Subcutaneous abdominal adipose tissue (tissue), 5 donors: ENCODE measurements around the gene OR5M10.
"Not testable (repeated sequence)": the region's sequence is repeated elsewhere in the genome, so short reads cannot be mapped to it uniquely, and the experiment has no call there.

Experiments used
- H3K27ac ChIP-seq: one replicate; pipeline ENCODE4 v1.7.0; 2013; ENCODE audit warnings: low read depth, mild to moderate bottlenecking, inconsistent platforms, low read length, moderate library complexity
- H3K27me3 ChIP-seq, 5 donors: one replicate each; pipeline ENCODE4 v1.7.0; 2013; ENCODE audit warnings: low read length in 5 of 5, inconsistent platforms in 1 of 5; ENCODE audit not compliant: control insufficient read depth in 5 of 5, insufficient read depth in 4 of 5
- H3K36me3 ChIP-seq, 5 donors: one replicate each; pipeline ENCODE4 v1.7.0; 2013; ENCODE audit warnings: low read length in 5 of 5; ENCODE audit not compliant: control insufficient read depth in 5 of 5, insufficient read depth in 5 of 5
- H3K4me1 ChIP-seq, 5 donors: one replicate each; pipeline ENCODE4 v1.7.0; 2013; ENCODE audit warnings: low read length in 5 of 5, mild to moderate bottlenecking in 3 of 5, moderate library complexity in 1 of 5; ENCODE audit not compliant: control insufficient read depth in 5 of 5, insufficient read depth in 5 of 5
- H3K4me3 ChIP-seq, 5 donors: one replicate each; pipeline ENCODE4 v1.7.0; 2013; ENCODE audit warnings: low read length in 5 of 5, low read depth in 1 of 5
- H3K9ac ChIP-seq, 5 donors: one replicate each; pipeline ENCODE4 v1.7.0; 2013; ENCODE audit warnings: low read length in 5 of 5, mild to moderate bottlenecking in 4 of 5, moderate library complexity in 3 of 5
- H3K9me3 ChIP-seq, 5 donors: one replicate each; pipeline ENCODE4 v1.7.0; 2013; ENCODE audit warnings: low read length in 5 of 5; ENCODE audit not compliant: control insufficient read depth in 5 of 5
- donor health status: healthy.
- donor health status: healthy.
- donor health status: healthy.
- donor health status: healthy.
- donor health status: healthy.

Gene OR5M10

DNA sequence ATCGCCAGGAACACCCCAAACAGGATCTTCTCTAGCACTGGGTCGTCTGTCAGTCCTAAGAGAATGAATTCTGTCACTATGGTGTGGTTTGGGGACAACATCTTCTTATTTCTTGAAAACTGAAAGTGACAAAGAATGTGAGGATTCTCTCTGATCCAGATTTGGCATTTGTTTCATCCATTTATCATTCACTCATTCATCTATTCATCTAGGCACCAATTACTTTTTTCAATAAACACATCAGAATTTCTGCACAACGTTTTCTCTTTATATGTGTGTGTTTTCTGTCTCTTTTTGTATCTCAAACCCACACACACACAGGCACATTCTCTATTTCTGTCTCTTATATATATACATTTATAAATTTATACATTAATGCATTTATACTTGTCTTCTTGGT, at the start of gene OR5M10:
Gene OR5M10 (minus strand): TSS at position 101 of the 400 bp plus-strand sequence. CDS start 0 bp downstream, at position 101.
- Histone ChIP-seq H3K9me3 (no peaks in the 10 kb centered on the region), H3K27ac (no peak within 1 kb of the TSS), H3K4me3 (no peak within 1 kb of the TSS), H3K36me3 (no peaks in the 10 kb centered on the region), H3K4me1 (no peaks in the 10 kb centered on the region), H3K27me3 (no peaks in the 10 kb centered on the region), H3K9ac (no peak within 1 kb of the TSS)

- no peak overlapping the region for H3K9ac ChIP-seq
These were observed 48.4 kb upstream of the OR5M10 start for GRCh38 chr11:56625946-56626345.

GRCh38 chr11:56624661-56625110, 47.2 kb upstream of the OR5M10 start:
- H3K27me3 ChIP-seq: no peaks in the 10 kb centered on the region
- H3K9me3 ChIP-seq: no peaks in the 10 kb centered on the region
- H3K9ac ChIP-seq: no peak overlapping the region
- H3K27ac ChIP-seq: no peak overlapping the region
- H3K4me1 ChIP-seq: no peaks in the 10 kb centered on the region
- no peaks in the 10 kb centered on the region for H3K36me3 ChIP-seq
- H3K4me3 ChIP-seq: no peak overlapping the region

More at GRCh38 chr11:56625946-56626345, 48.4 kb upstream of the OR5M10 start:
- Histone ChIP-seq H3K27me3 (no peaks in the 10 kb centered on the region), H3K9me3 (no peaks in the 10 kb centered on the region), H3K36me3 (no peaks in the 10 kb centered on the region), H3K4me3 (no peak overlapping the region), H3K4me1 (no peaks in the 10 kb centered on the region), H3K27ac (no peak overlapping the region)

DNA sequence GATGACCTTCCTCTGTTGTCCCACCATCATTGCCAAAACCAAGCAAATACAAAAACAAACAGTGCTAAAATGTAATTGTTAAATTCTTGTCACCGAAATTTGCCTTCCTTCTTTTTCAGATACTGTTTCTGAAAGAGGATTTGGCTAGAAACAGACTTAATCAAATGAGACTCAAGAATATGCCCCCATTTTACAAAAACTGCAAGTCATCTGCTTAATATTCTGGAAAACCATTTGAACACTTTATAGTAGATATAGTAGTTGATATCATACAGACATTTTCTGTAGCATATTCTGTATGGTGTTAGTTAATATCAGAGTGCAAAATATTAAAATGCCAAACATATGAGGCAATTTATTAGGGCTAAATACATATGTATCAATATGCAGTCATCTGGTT, 33.7 kb upstream of the OR5M10 start:
- no peaks in the 10 kb centered on the region for H3K36me3 ChIP-seq
- no peak overlapping the region for H3K4me3 ChIP-seq
- no peak overlapping the region for H3K27ac ChIP-seq
- H3K4me1 ChIP-seq: no peaks in the 10 kb centered on the region
- no peaks in the 10 kb centered on the region for H3K9me3 ChIP-seq
- no peaks in the 10 kb centered on the region for H3K27me3 ChIP-seq
- no peak overlapping the region for H3K9ac ChIP-seq

DNA sequence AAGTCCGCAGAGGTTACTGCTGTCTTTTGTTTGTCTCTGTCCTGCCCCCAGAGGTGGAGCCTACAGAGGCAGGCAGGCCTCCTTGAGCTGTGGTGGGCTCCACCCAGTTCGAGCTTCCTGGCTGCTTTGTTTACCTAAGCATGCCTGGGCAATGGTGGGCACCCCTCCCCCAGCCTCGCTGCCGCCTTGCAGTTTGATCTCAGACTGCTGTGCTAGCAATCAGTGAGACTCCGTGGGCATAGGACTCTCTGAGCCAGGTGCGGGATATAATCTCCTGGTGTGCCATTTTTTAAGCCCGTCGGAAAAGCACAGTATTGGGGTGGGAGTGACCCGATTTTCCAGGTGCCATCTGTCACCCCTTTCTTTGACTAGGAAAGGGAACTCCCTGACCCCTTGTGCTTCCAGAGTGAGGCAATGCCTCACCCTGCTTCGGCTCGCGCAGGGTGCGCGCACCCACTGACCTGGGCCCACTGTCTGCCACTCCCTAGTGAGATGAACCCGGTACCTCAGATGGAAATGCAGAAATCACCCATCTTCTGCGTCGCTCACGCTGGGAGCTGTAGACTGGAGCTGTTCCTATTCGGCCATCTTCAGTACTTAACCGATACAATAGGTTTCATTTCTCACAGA, 14.7 kb upstream of the OR5M10 start:
- H3K36me3 ChIP-seq, H3K9ac ChIP-seq, H3K4me3 ChIP-seq, H3K9me3 ChIP-seq, H3K4me1 ChIP-seq, H3K27me3 ChIP-seq, H3K27ac ChIP-seq: not testable (repeated sequence)

GRCh38 chr11:56558574-56558973, 18.9 kb downstream of the OR5M10 start:
- no peak overlapping the region for H3K9ac ChIP-seq
- no peaks in the 10 kb centered on the region for H3K9me3 ChIP-seq
- no peak overlapping the region for H3K4me3 ChIP-seq
- H3K27ac ChIP-seq: no peak overlapping the region
- no peaks in the 10 kb centered on the region for H3K27me3 ChIP-seq
- no peaks in the 10 kb centered on the region for H3K36me3 ChIP-seq
- H3K4me1 ChIP-seq: no peaks in the 10 kb centered on the region

GRCh38 chr11:56554691-56555090, 22.8 kb downstream of the OR5M10 start:
- H3K27me3 ChIP-seq, H3K9me3 ChIP-seq, H3K9ac ChIP-seq, H3K4me1 ChIP-seq, H3K36me3 ChIP-seq, H3K4me3 ChIP-seq, H3K27ac ChIP-seq: not testable (repeated sequence)

DNA sequence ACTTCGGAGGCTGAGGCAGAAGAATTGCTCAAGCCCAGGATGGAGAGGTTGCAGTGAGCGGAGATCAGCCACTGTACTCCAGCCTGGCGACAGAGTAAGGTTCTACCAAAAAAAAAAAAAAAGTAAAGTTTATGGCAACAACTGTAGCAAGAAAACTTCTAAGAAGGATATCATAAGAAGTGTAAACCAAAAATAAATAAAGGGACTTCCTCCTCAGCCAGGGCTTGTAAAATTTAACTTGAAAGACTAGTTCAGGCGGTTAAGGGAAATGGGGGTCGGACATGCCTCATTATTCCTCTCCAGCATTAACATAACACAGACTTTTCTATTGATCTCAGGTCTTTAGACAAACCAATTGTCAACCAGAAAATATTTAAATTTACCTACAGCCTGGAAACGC, 32.0 kb downstream of the OR5M10 start:
- H3K27ac ChIP-seq: no peak overlapping the region
- H3K9ac ChIP-seq: no peak overlapping the region
- H3K4me3 ChIP-seq: no peak overlapping the region
- H3K27me3 ChIP-seq: peaks cover 0 to 3% (median 0%) of the 10 kb centered on the region in 5 donors
- H3K36me3 ChIP-seq: no peaks in the 10 kb centered on the region
- H3K9me3 ChIP-seq: peaks cover 0 to 8% (median 0%) of the 10 kb centered on the region in 5 donors
- no peaks in the 10 kb centered on the region for H3K4me1 ChIP-seq

DNA sequence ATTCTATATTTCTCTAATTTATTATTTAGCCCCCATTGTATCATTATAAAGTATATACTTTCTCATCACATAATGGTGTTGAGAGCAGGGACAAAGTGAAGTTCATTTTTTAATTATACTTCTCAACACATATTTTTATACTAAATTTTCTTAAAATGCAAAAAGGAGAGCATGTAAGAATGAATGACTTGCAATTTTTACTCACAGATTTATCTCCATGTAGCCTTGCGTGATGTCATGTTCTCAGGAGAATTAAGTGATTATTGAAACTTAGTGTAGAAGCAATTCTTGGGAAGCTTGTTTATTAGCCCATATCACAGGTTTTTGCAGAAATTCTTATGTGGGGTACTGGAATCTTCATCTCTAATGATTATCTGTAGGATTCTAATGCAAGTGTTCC, 33.8 kb downstream of the OR5M10 start:
- Histone ChIP-seq H3K4me1 (no peaks in the 10 kb centered on the region), H3K9me3 (peaks cover 0 to 8% (median 0%) of the 10 kb centered on the region in 5 donors), H3K27ac (no peak overlapping the region), H3K36me3 (no peaks in the 10 kb centered on the region), H3K4me3 (no peak overlapping the region), H3K27me3 (peaks cover 0 to 3% (median 0%) of the 10 kb centered on the region in 5 donors), H3K9ac (no peak overlapping the region)

GRCh38 chr11:56543157-56543556, 34.4 kb downstream of the OR5M10 start, which contains the start of gene OR5M11:
Gene OR5M11 (minus strand): TSS chr11:56543257. CDS start chr11:56543257, 0 bp downstream.
- H3K4me3 ChIP-seq: no peak within 1 kb of the TSS
- H3K36me3 ChIP-seq: no peaks in the 10 kb centered on the region
- no peak within 1 kb of the TSS for H3K9ac ChIP-seq
- H3K4me1 ChIP-seq: no peaks in the 10 kb centered on the region
- H3K27me3 ChIP-seq: peaks cover 0 to 3% (median 0%) of the 10 kb centered on the region in 5 donors
- H3K9me3 ChIP-seq: peaks cover 0 to 8% (median 0%) of the 10 kb centered on the region in 5 donors
- H3K27ac ChIP-seq: no peak within 1 kb of the TSS
